ENCODE data around the gene CLEC16A.
"Not testable (repeated sequence)": the region's sequence is repeated elsewhere in the genome, so short reads cannot be mapped to it uniquely, and the experiment has no call there.

Gene CLEC16A

GRCh38 chr16:11094075-11094856 is 149.9 kb downstream of the CLEC16A start:
- peak in 1 of 3 experiments; percentile 50 for DNase-seq (ENCODE audit: low read depth in 2 of 3, low spot score in 2 of 3)

- no peak for DNase-seq (ENCODE audit: low read depth in 2 of 3, low spot score in 2 of 3)
Measured at GRCh38 chr16:11094857-11095565, 150.6 kb downstream of the CLEC16A start.

GRCh38 chr16:11095935-11096334 is 151.6 kb downstream of the CLEC16A start:
- DNase-seq (ENCODE audit: low read depth in 2 of 3, low spot score in 2 of 3): no peak

- no peak for DNase-seq (ENCODE audit: low read depth in 2 of 3, low spot score in 2 of 3)
Measured at GRCh38 chr16:11097094-11097786, 152.9 kb downstream of the CLEC16A start.

GRCh38 chr16:11097787-11098167 is 153.4 kb downstream of the CLEC16A start:
- no peak for DNase-seq (ENCODE audit: low read depth in 2 of 3, low spot score in 2 of 3)

GRCh38 chr16:11098601-11099390 is 154.4 kb downstream of the CLEC16A start:
- DNase-seq (ENCODE audit: low read depth in 2 of 3, low spot score in 2 of 3): no peak

GRCh38 chr16:11099672-11100205 is 155.4 kb downstream of the CLEC16A start:
- DNase-seq (ENCODE audit: low read depth in 2 of 3, low spot score in 2 of 3): no peak

GRCh38 chr16:11100239-11100750 is 155.9 kb downstream of the CLEC16A start:
- DNase-seq (ENCODE audit: low read depth in 2 of 3, low spot score in 2 of 3): no peak

- DNase-seq (ENCODE audit: low read depth in 2 of 3, low spot score in 2 of 3): no peak
Measured at GRCh38 chr16:11101283-11101682, 156.9 kb downstream of the CLEC16A start.

- no peak for DNase-seq (ENCODE audit: low read depth in 2 of 3, low spot score in 2 of 3)
Measured at GRCh38 chr16:11101695-11102522, 157.5 kb downstream of the CLEC16A start.

- no peak for DNase-seq (ENCODE audit: low read depth in 2 of 3, low spot score in 2 of 3)
Measured at GRCh38 chr16:11102523-11102898, 158.1 kb downstream of the CLEC16A start.

- DNase-seq (ENCODE audit: low read depth in 2 of 3, low spot score in 2 of 3): not testable (repeated sequence)
Measured at GRCh38 chr16:11103301-11103700, 158.9 kb downstream of the CLEC16A start.

GRCh38 chr16:11104168-11105037 is 160.0 kb downstream of the CLEC16A start:
- DNase-seq (ENCODE audit: low read depth in 2 of 3, low spot score in 2 of 3): no peak

GRCh38 chr16:11105038-11105903 is 160.9 kb downstream of the CLEC16A start:
- DNase-seq (ENCODE audit: low read depth in 2 of 3, low spot score in 2 of 3): no peak

GRCh38 chr16:11106726-11107125 is 162.4 kb downstream of the CLEC16A start:
- DNase-seq (ENCODE audit: low read depth in 2 of 3, low spot score in 2 of 3): no peak

GRCh38 chr16:11107780-11108465 is 163.6 kb downstream of the CLEC16A start:
- no peak for DNase-seq (ENCODE audit: low read depth in 2 of 3, low spot score in 2 of 3)

- no peak for DNase-seq (ENCODE audit: low read depth in 2 of 3, low spot score in 2 of 3)
Measured at GRCh38 chr16:11108466-11108805, 164.1 kb downstream of the CLEC16A start.
